ENCODE measurements around the gene PRLR.

DNA sequence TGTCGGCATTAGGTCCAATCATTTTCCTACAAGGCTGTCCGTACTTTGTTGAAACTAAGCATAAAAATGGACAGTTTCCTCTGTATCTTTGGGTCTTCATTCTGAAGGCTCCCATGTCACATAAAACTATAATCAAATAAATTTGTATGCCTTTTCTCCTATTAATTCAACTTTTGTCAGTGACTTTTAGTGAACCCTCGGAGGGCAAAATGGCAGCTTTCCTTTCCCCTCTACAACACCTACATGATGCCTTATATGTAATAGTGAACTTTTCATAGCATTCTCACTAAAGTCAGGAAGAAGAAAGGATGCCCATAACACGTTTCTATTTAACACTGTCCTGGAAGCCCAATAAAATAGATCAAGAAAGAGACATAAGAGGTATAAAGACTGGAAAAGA lies 177.4 kb downstream of the PRLR start:
- TF ChIP-seq, protein P1, sequence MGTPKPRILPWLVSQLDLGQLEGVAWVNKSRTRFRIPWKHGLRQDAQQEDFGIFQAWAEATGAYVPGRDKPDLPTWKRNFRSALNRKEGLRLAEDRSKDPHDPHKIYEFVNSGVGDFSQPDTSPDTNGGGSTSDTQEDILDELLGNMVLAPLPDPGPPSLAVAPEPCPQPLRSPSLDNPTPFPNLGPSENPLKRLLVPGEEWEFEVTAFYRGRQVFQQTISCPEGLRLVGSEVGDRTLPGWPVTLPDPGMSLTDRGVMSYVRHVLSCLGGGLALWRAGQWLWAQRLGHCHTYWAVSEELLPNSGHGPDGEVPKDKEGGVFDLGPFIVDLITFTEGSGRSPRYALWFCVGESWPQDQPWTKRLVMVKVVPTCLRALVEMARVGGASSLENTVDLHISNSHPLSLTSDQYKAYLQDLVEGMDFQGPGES (IDR thresholded peaks at IDR 0.05) = no peak
- TF ChIP-seq CHD2 (IDR thresholded peaks at IDR 0.05; ENCODE audit: borderline replicate concordance, low read depth, low read length) (no peak), TAF1 (IDR thresholded peaks at IDR 0.05; ENCODE audit: borderline replicate concordance, low read depth, low read length) (no peak), CREB1 (IDR thresholded peaks at IDR 0.05; ENCODE audit: low read depth) (no peak), SREBF2 (IDR thresholded peaks at IDR 0.05; ENCODE audit: low read length) (no peak), ZBED1 (IDR thresholded peaks at IDR 0.05; ENCODE audit: borderline replicate concordance) (no peak), RAD21 (IDR thresholded peaks at IDR 0.05; ENCODE audit: insufficient read depth, low read depth, low read length) (no peak), JUND (IDR thresholded peaks at IDR 0.05; ENCODE audit: low read depth, low read length) (no peak)
- TF ChIP-seq, protein P2, sequence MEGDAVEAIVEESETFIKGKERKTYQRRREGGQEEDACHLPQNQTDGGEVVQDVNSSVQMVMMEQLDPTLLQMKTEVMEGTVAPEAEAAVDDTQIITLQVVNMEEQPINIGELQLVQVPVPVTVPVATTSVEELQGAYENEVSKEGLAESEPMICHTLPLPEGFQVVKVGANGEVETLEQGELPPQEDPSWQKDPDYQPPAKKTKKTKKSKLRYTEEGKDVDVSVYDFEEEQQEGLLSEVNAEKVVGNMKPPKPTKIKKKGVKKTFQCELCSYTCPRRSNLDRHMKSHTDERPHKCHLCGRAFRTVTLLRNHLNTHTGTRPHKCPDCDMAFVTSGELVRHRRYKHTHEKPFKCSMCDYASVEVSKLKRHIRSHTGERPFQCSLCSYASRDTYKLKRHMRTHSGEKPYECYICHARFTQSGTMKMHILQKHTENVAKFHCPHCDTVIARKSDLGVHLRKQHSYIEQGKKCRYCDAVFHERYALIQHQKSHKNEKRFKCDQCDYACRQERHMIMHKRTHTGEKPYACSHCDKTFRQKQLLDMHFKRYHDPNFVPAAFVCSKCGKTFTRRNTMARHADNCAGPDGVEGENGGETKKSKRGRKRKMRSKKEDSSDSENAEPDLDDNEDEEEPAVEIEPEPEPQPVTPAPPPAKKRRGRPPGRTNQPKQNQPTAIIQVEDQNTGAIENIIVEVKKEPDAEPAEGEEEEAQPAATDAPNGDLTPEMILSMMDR (IDR thresholded peaks at IDR 0.05 in 2 of 3, conservative IDR thresholded peaks at IDR 0.05 in 1 of 3; ENCODE audit: control insufficient read depth in 2 of 3, extremely low read depth in 1 of 3, insufficient read depth in 1 of 3, low read depth in 3 of 3, low read length in 3 of 3) = no peak
- TF ChIP-seq, protein P3, sequence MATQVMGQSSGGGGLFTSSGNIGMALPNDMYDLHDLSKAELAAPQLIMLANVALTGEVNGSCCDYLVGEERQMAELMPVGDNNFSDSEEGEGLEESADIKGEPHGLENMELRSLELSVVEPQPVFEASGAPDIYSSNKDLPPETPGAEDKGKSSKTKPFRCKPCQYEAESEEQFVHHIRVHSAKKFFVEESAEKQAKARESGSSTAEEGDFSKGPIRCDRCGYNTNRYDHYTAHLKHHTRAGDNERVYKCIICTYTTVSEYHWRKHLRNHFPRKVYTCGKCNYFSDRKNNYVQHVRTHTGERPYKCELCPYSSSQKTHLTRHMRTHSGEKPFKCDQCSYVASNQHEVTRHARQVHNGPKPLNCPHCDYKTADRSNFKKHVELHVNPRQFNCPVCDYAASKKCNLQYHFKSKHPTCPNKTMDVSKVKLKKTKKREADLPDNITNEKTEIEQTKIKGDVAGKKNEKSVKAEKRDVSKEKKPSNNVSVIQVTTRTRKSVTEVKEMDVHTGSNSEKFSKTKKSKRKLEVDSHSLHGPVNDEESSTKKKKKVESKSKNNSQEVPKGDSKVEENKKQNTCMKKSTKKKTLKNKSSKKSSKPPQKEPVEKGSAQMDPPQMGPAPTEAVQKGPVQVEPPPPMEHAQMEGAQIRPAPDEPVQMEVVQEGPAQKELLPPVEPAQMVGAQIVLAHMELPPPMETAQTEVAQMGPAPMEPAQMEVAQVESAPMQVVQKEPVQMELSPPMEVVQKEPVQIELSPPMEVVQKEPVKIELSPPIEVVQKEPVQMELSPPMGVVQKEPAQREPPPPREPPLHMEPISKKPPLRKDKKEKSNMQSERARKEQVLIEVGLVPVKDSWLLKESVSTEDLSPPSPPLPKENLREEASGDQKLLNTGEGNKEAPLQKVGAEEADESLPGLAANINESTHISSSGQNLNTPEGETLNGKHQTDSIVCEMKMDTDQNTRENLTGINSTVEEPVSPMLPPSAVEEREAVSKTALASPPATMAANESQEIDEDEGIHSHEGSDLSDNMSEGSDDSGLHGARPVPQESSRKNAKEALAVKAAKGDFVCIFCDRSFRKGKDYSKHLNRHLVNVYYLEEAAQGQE (IDR thresholded peaks at IDR 0.05; ENCODE audit: low read depth, low read length) = no peak
- TF ChIP-seq, protein P4, sequence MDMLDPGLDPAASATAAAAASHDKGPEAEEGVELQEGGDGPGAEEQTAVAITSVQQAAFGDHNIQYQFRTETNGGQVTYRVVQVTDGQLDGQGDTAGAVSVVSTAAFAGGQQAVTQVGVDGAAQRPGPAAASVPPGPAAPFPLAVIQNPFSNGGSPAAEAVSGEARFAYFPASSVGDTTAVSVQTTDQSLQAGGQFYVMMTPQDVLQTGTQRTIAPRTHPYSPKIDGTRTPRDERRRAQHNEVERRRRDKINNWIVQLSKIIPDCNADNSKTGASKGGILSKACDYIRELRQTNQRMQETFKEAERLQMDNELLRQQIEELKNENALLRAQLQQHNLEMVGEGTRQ (IDR thresholded peaks at IDR 0.05; ENCODE audit: borderline replicate concordance, low read depth, low read length) = no peak
